Measurements from ENCODE around the gene PPM1J. TPM values are rescaled to one million over a fixed set of nuclear protein-coding genes. Genes with fewer than 3 reads are reported as not detected.
A peak's percentile ranks its signal among the peaks of the same experiment; 100 is the strongest.

PPM1J gene
- total RNA-seq, 4 donors from 2014 or later = 6.6 to 22.1 (median 13.4) TPM

DNA sequence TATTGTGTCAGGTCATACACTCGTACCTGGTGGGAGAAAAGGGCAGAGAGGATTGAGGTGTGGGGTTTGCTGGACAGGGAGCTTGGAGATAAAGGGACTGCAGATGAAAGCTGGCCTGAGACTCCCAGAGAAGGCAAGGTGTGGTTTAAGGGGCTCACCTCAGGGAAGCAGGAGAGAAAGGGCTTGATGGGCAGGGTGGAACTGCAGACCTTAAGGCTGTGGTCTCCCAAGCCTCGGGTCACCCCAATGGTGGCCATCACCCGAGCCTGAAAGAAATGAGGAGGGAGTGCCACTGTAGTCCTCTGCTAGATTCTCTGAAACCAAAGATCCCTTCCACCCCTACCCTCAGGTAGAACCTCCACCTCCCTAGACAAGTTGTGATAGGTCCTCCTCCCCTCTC is 4.5 kb downstream of the PPM1J start:
- Histone ChIP-seq H3K27me3 (no peaks in the 10 kb centered on the region), H3K4me1 (peaks cover 32% of the 10 kb centered on the region), H3K36me3 (no peaks in the 10 kb centered on the region), H3K9me3 (no peaks in the 10 kb centered on the region), H3K4me3 (no peak overlapping the region), H3K27ac (no peak overlapping the region)
- DNase-seq (ENCODE audit: low spot score in 2 of 2) = no peak
- 100% methylated on average over 3 of the region's 3 CpGs for WGBS
- no peak for TF ChIP-seq POLR2A (IDR thresholded peaks at IDR 0.05)
- TF ChIP-seq POLR2AphosphoS5 (IDR thresholded peaks at IDR 0.05) = no peak
- TF ChIP-seq EP300 (IDR thresholded peaks at IDR 0.05) = no peak
- TF ChIP-seq, protein P1, sequence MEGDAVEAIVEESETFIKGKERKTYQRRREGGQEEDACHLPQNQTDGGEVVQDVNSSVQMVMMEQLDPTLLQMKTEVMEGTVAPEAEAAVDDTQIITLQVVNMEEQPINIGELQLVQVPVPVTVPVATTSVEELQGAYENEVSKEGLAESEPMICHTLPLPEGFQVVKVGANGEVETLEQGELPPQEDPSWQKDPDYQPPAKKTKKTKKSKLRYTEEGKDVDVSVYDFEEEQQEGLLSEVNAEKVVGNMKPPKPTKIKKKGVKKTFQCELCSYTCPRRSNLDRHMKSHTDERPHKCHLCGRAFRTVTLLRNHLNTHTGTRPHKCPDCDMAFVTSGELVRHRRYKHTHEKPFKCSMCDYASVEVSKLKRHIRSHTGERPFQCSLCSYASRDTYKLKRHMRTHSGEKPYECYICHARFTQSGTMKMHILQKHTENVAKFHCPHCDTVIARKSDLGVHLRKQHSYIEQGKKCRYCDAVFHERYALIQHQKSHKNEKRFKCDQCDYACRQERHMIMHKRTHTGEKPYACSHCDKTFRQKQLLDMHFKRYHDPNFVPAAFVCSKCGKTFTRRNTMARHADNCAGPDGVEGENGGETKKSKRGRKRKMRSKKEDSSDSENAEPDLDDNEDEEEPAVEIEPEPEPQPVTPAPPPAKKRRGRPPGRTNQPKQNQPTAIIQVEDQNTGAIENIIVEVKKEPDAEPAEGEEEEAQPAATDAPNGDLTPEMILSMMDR (IDR thresholded peaks at IDR 0.05) = no peak

DNA sequence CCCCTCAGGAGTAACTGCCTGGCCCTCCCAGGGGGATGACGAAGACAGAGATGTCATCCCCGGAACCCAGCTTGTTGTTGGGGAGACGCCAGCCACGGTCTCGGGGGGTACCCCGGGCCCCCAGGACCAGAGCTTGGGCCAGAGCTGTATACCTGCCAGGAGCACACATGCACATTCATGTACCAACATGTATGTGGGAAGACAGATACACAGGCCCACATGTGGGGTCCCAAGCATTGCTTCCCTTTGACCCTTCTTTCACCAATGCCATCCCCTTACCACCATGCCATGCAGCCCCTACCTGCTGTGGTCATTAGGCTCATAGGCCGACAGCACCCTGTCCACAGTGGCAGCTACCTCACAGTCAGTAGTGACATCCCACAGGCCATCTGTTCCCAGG is 5.0 kb downstream of the PPM1J start:
- 90% methylated on average over 4 of the region's 7 CpGs for WGBS

DNA sequence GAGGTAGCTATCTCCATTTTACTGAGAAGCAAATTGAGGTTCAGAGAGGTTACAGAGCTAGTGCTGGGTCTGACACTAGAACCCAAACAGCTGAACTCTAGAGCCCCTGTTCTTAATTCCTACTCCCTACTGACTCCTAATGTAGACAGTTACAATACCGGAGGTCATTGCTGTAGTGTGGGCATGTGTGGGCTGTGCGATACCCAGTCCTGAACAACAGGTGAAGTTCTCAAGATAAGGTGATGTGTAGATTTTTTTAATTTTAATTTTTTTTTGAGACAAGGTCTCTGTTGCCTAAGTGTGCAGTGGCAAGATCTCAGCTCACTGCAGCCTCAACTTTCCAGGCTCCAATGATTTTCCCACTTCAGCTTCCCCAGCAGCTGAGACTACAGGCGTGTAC is 6.6 kb downstream of the PPM1J start:
- Histone ChIP-seq H3K27me3 (no peaks in the 10 kb centered on the region), H3K9me3 (no peaks in the 10 kb centered on the region), H3K4me1 (peaks cover 35% of the 10 kb centered on the region), H3K27ac (no peak overlapping the region), H3K4me3 (no peak overlapping the region), H3K36me3 (no peaks in the 10 kb centered on the region)
- no peak for TF ChIP-seq EP300 (IDR thresholded peaks at IDR 0.05)
- no peak for TF ChIP-seq POLR2AphosphoS5 (IDR thresholded peaks at IDR 0.05)
- no peak for TF ChIP-seq POLR2A (IDR thresholded peaks at IDR 0.05)
- TF ChIP-seq, protein P1 (IDR thresholded peaks at IDR 0.05) = no peak
- WGBS = 90% methylated on average over 3 of the region's 3 CpGs
- DNase-seq (ENCODE audit: low spot score in 2 of 2) = peak in 1 of 2 donors; percentile 24

More for the DNA sequence above, 5.0 kb downstream of the PPM1J start:
- Histone ChIP-seq H3K4me1 (peaks cover 32% of the 10 kb centered on the region), H3K36me3 (no peaks in the 10 kb centered on the region), H3K9me3 (no peaks in the 10 kb centered on the region), H3K27ac (no peak overlapping the region), H3K4me3 (no peak overlapping the region), H3K27me3 (no peaks in the 10 kb centered on the region)
- DNase-seq (ENCODE audit: low spot score in 2 of 2) = no peak
- no peak for TF ChIP-seq POLR2A (IDR thresholded peaks at IDR 0.05)
- no peak for TF ChIP-seq POLR2AphosphoS5 (IDR thresholded peaks at IDR 0.05)
- TF ChIP-seq, protein P1 (IDR thresholded peaks at IDR 0.05) = no peak
- TF ChIP-seq EP300 (IDR thresholded peaks at IDR 0.05) = no peak

DNA sequence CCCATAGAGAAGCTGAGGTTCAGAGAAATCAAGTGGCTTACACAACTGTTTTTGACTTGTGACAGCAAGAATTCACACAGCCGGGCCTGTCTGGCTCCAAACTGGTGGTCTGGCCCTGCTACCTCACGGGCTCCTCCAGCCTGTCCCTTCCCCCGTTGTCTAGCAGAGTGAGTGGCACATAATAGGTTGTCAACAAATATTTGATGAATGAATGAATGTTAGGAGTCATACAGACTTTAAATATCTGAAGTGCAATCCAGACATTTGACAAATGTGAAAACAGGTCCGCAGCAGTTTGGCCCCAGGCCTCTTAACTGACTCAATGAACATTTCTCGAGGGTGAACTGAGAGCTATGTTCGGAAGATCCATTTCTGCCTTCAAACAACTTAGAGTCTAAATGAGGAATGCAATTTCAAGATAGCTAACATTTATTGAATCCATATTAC is 7.1 kb downstream of the PPM1J start:
- no peak for DNase-seq (ENCODE audit: low spot score in 2 of 2)
- WGBS = 59% methylated on average over 6 of the region's 6 CpGs
- no peak overlapping the region for H3K27ac ChIP-seq

DNA sequence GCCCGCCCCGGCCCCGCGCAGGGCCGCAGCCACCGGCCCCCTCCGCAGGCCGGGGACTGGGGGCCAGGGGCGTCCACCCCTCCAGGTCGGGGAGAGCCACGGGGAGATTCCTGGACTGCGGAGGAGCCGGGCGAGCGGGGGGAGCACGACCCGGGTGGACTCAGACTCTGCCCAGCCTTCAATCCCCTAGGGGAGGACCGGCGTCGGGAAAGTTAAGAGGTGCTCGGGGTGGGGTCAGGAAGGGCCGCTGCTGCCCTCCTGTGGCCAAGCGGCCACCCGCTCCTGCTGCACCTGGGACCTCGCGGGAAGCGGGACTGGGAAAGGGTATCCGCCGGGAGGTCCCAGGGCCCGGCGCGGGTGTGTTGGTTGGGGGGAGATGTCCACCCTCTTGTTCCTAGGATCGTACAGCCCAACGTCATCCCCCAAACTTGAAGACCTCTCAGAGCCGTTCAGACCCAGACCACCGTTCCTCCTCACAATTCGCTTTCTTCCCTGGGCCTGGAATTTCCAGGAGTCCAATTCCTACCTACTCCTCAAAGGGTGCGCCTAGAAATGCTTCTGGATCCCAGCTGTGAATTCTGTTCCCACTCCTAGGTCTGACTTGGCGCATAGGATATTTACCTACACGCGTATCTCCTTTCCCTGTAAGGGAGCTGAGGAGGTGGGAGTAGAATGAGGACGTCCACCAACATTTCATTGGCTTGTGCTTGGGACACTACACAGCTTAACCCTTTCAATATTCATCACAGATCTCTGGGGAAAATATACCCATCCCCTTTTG is 7.7 kb downstream of the PPM1J start:
- WGBS = 9% methylated on average over 18 of the region's 42 CpGs
- H3K4me1 ChIP-seq = peaks cover 40% of the 10 kb centered on the region
- DNase-seq (ENCODE audit: low spot score in 2 of 2) = peak; percentile 91
- peak in 1 of 3 donors; percentile 7 for TF ChIP-seq POLR2AphosphoS5 (IDR thresholded peaks at IDR 0.05)
- TF ChIP-seq POLR2A (IDR thresholded peaks at IDR 0.05) = no peak
- no peak for TF ChIP-seq EP300 (IDR thresholded peaks at IDR 0.05)
- TF ChIP-seq, protein P1 (IDR thresholded peaks at IDR 0.05) = peak; percentile 87 to 94
- H3K9me3 ChIP-seq = no peaks in the 10 kb centered on the region
- peak overlapping the region; percentile 95 for H3K27ac ChIP-seq
- H3K36me3 ChIP-seq = peaks cover 6% of the 10 kb centered on the region
- H3K4me3 ChIP-seq = peak overlapping the region; percentile 94
- H3K27me3 ChIP-seq = no peaks in the 10 kb centered on the region

More for the DNA sequence above, 7.1 kb downstream of the PPM1J start:
- H3K4me1 ChIP-seq = peaks cover 34% of the 10 kb centered on the region
- H3K27me3 ChIP-seq = no peaks in the 10 kb centered on the region
- TF ChIP-seq POLR2A (IDR thresholded peaks at IDR 0.05) (no peak), POLR2AphosphoS5 (IDR thresholded peaks at IDR 0.05) (no peak)
- no peaks in the 10 kb centered on the region for H3K9me3 ChIP-seq
- peaks cover under 1% of the 10 kb centered on the region for H3K36me3 ChIP-seq
- no peak overlapping the region for H3K4me3 ChIP-seq

Measured in suprapubic skin (tissue), 4 donors.